ENCODE measurements around the gene ADAMTS2. TPM values are rescaled to one million over a fixed set of nuclear protein-coding genes. Genes with fewer than 3 reads are reported as not detected.

The ADAMTS2 gene
- total and polyA plus RNA-seq, 2 donors from 2014 or later, result 2.0 to 13.6 TPM

- peak in 2 of 5 donors; percentile 4 to 22 for DNase-seq
- Histone ChIP-seq H3K27me3 (ENCODE audit: control insufficient read depth, insufficient read depth, low read length) (no peaks in the 10 kb centered on the region), H3K4me3 (ENCODE audit: low read length in 3 of 3) (no peak overlapping the region), H3K36me3 (ENCODE audit: control insufficient read depth in 2 of 3, insufficient read depth in 3 of 3, low read length in 3 of 3) (no peaks in the 10 kb centered on the region), H3K4me1 (ENCODE audit: control insufficient read depth in 2 of 3, insufficient read depth in 2 of 3, low read depth in 1 of 3, low read length in 3 of 3) (no peaks in the 10 kb centered on the region), H3K27ac (ENCODE audit: low read depth in 2 of 2, low read length in 2 of 2) (no peak overlapping the region), H3K9ac (ENCODE audit: low read length in 3 of 3) (no peak overlapping the region), H3K9me3 (ENCODE audit: control insufficient read depth in 2 of 3, insufficient read depth in 1 of 3, low read length in 3 of 3) (no peaks in the 10 kb centered on the region)
- no peak for TF ChIP-seq CTCF (IDR thresholded peaks at IDR 0.05; ENCODE audit: borderline replicate concordance, extremely low read depth, insufficient read depth)
- intact Hi-C loops (cut with DNase I), result no loop called here
- no peak for FAIRE-seq
Observed at GRCh38 chr5:179253730-179254129, 91.5 kb downstream of the ADAMTS2 start.

- intact Hi-C loops (cut with DNase I), result no loop called here
- FAIRE-seq (no peak), DNase-seq (peak in 1 of 5 donors; percentile 4)
- no peaks in the 10 kb centered on the region for H3K27me3 ChIP-seq (ENCODE audit: control insufficient read depth, insufficient read depth, low read length)
- H3K36me3 ChIP-seq (ENCODE audit: control insufficient read depth in 2 of 3, insufficient read depth in 3 of 3, low read length in 3 of 3), result no peaks in the 10 kb centered on the region
- no peak overlapping the region for H3K4me3 ChIP-seq (ENCODE audit: low read length in 3 of 3)
- H3K4me1 ChIP-seq (ENCODE audit: control insufficient read depth in 2 of 3, insufficient read depth in 2 of 3, low read depth in 1 of 3, low read length in 3 of 3), result no peaks in the 10 kb centered on the region
- no peak overlapping the region for H3K27ac ChIP-seq (ENCODE audit: low read depth in 2 of 2, low read length in 2 of 2)
- TF ChIP-seq CTCF (IDR thresholded peaks at IDR 0.05; ENCODE audit: borderline replicate concordance, extremely low read depth, insufficient read depth), result no peak
- H3K9me3 ChIP-seq (ENCODE audit: control insufficient read depth in 2 of 3, insufficient read depth in 1 of 3, low read length in 3 of 3), result no peaks in the 10 kb centered on the region
- H3K9ac ChIP-seq (ENCODE audit: low read length in 3 of 3), result no peak overlapping the region
Observed at GRCh38 chr5:179251276-179251969, 93.8 kb downstream of the ADAMTS2 start.

GRCh38 chr5:179250561-179251225, 94.6 kb downstream of the ADAMTS2 start:
- Histone ChIP-seq H3K4me3 (ENCODE audit: low read length in 3 of 3) (no peak overlapping the region), H3K4me1 (ENCODE audit: control insufficient read depth in 2 of 3, insufficient read depth in 2 of 3, low read depth in 1 of 3, low read length in 3 of 3) (no peaks in the 10 kb centered on the region), H3K9ac (ENCODE audit: low read length in 3 of 3) (no peak overlapping the region), H3K27ac (ENCODE audit: low read depth in 2 of 2, low read length in 2 of 2) (no peak overlapping the region), H3K9me3 (ENCODE audit: control insufficient read depth in 2 of 3, insufficient read depth in 1 of 3, low read length in 3 of 3) (no peaks in the 10 kb centered on the region), H3K36me3 (ENCODE audit: control insufficient read depth in 2 of 3, insufficient read depth in 3 of 3, low read length in 3 of 3) (no peaks in the 10 kb centered on the region), H3K27me3 (ENCODE audit: control insufficient read depth, insufficient read depth, low read length) (no peaks in the 10 kb centered on the region)
- TF ChIP-seq CTCF (IDR thresholded peaks at IDR 0.05; ENCODE audit: borderline replicate concordance, extremely low read depth, insufficient read depth), result no peak
- DNase-seq (peak in 3 of 5 donors; percentile 7 to 59 (median 9)), FAIRE-seq (no peak)
- intact Hi-C loops (cut with DNase I), result no loop called here

Data from kidney (tissue), 14 donors.